Measurements from ENCODE around the gene DOCK2.

The DOCK2 gene

GRCh38 chr5:169935762-169936161 lies 298.7 kb downstream of the DOCK2 start:
- no peak for TF ChIP-seq CTCF (IDR thresholded peaks at IDR 0.05)
- Histone ChIP-seq H3K27ac (no peak overlapping the region), H3K4me3 (no peak overlapping the region)
- no peak for DNase-seq (ENCODE audit: low spot score)

- no peak for DNase-seq (ENCODE audit: low spot score)
- no peak overlapping the region for H3K27ac ChIP-seq
- H3K4me3 ChIP-seq, result no peak overlapping the region
- TF ChIP-seq CTCF (IDR thresholded peaks at IDR 0.05), result no peak
Observed at GRCh38 chr5:169938439-169938838, 301.4 kb downstream of the DOCK2 start.

GRCh38 chr5:169939731-169940130 lies 302.7 kb downstream of the DOCK2 start:
- no peak for DNase-seq (ENCODE audit: low spot score)
- no peak for TF ChIP-seq CTCF (IDR thresholded peaks at IDR 0.05)
- Histone ChIP-seq H3K4me3 (no peak overlapping the region), H3K27ac (no peak overlapping the region)

GRCh38 chr5:169941542-169941941 lies 304.5 kb downstream of the DOCK2 start:
- DNase-seq (ENCODE audit: low spot score), result no peak
- Histone ChIP-seq H3K4me3 (no peak overlapping the region), H3K27ac (no peak overlapping the region)
- TF ChIP-seq CTCF (IDR thresholded peaks at IDR 0.05), result no peak

- no peak for DNase-seq (ENCODE audit: low spot score)
- Histone ChIP-seq H3K4me3 (no peak overlapping the region), H3K27ac (no peak overlapping the region)
- no peak for TF ChIP-seq CTCF (IDR thresholded peaks at IDR 0.05)
Observed at GRCh38 chr5:169942181-169942580, 305.1 kb downstream of the DOCK2 start.

GRCh38 chr5:169943026-169943425 lies 306.0 kb downstream of the DOCK2 start:
- no peak overlapping the region for H3K4me3 ChIP-seq
- no peak overlapping the region for H3K27ac ChIP-seq
- no peak for TF ChIP-seq CTCF (IDR thresholded peaks at IDR 0.05)
- no peak for DNase-seq (ENCODE audit: low spot score)

- H3K4me3 ChIP-seq, result no peak overlapping the region
Observed at GRCh38 chr5:169944115-169944514, 307.0 kb downstream of the DOCK2 start.

More at GRCh38 chr5:169944115-169944514, 307.0 kb downstream of the DOCK2 start:
- no peak for TF ChIP-seq CTCF (IDR thresholded peaks at IDR 0.05)
- H3K27ac ChIP-seq, result no peak overlapping the region
- DNase-seq (ENCODE audit: low spot score), result no peak
